Natural killer cell (primary cell): ENCODE measurements around the gene IP6K3. TPM values are rescaled to one million over a fixed set of nuclear protein-coding genes. Genes with fewer than 3 reads are reported as not detected.

Experiments used
- ATAC-seq, 3 donors: fragments of 150-1000 bp in 2 of 3; fragments of 200-7000 bp in 1 of 3; cut with Tn5 transposase; 1 replicate in 1 of 3; 2 replicates in 2 of 3; pipeline ENCODE4 v1.10.0; 2021; ENCODE audit warnings: mild to moderate bottlenecking in 2 of 3, moderate library complexity in 2 of 3
- DNase-seq, 2 donors: peaks; one replicate each; pipeline versions ENCODE4 v3.0.0 to v3.0.0-alpha.2; 2013 to 2021; ENCODE audit warnings: mixed read lengths in 1 of 2
- H3K27ac ChIP-seq: one replicate; pipeline ENCODE4 v1.5.1; 2013; ENCODE audit warnings: mild to moderate bottlenecking, low read length
- H3K27me3 ChIP-seq: one replicate; pipeline ENCODE4 v1.6.1; 2013; ENCODE audit warnings: low read length; ENCODE audit not compliant: control insufficient read depth, insufficient read depth
- H3K36me3 ChIP-seq: one replicate; pipeline ENCODE4 v1.6.1; 2013; ENCODE audit warnings: low read length; ENCODE audit not compliant: control insufficient read depth, insufficient read depth
- H3K4me1 ChIP-seq: one replicate; pipeline ENCODE4 v1.6.1; 2013; ENCODE audit warnings: low read length; ENCODE audit not compliant: control insufficient read depth, insufficient read depth
- H3K4me3 ChIP-seq: one replicate; pipeline ENCODE4 v1.5.1; 2013; ENCODE audit warnings: low read length
- H3K9me3 ChIP-seq: one replicate; pipeline ENCODE4 v1.6.1; 2013; ENCODE audit warnings: low read length; ENCODE audit not compliant: control insufficient read depth, insufficient read depth
- H3K27ac Mint-ChIP-seq, 2 donors: one replicate each; pipeline ENCODE4 v1.8.0; 2022; ENCODE audit warnings: mild to moderate bottlenecking in 2 of 2, mixed read lengths in 2 of 2, moderate library complexity in 1 of 2
- H3K27me3 Mint-ChIP-seq, 2 donors: one replicate each; pipeline ENCODE4 v1.8.0; 2022; ENCODE audit warnings: low read depth in 2 of 2, mixed read lengths in 2 of 2
- H3K36me3 Mint-ChIP-seq: one replicate; pipeline ENCODE4 v1.8.0; 2022; ENCODE audit warnings: mixed read lengths
- H3K4me1 Mint-ChIP-seq, 2 donors: one replicate each; pipeline ENCODE4 v1.8.0; 2022; ENCODE audit warnings: mixed read lengths in 2 of 2
- H3K4me3 Mint-ChIP-seq: one replicate; pipeline ENCODE4 v1.8.0; 2022; ENCODE audit warnings: mild to moderate bottlenecking, moderate library complexity, mixed read lengths
- H3K9me3 Mint-ChIP-seq, 2 donors: one replicate each; pipeline ENCODE4 v1.8.0; 2022; ENCODE audit warnings: mixed read lengths in 2 of 2
- CTCF ChIP-seq: fragments of 200-600 bp; IDR thresholded peaks from one replicate; pipeline ENCODE4 v1.8.0; 2022; ENCODE audit warnings: antibody characterized with exemption
- WGBS: methylation state at CpG from one replicate; pipeline ENCODE4 v1.1.7; 2013; ENCODE audit warnings: missing lambda C conversion rate; ENCODE audit not compliant: insufficient coverage; 5-methylcytosine and 5-hydroxymethylcytosine counted together
- intact Hi-C: fragments of 100-400 bp; cut with micrococcal nuclease; formaldehyde crosslinking; loops from one replicate; pipeline ENCODE4 v1.14.2; 2022
- total RNA-seq, 4 donors: library from RNA; stranded (reverse); fragments of 120-200 nt in 1 of 4; gene quantifications; one replicate each; pipeline versions ENCODE4 v1.2.3 to v1.2.4, GENCODE V29; 2013 to 2022

IP6K3 gene
- total RNA-seq, 3 donors from 2014 or later (not counting 1 experiment from before 2014, with no cell fraction given): not detected

DNA sequence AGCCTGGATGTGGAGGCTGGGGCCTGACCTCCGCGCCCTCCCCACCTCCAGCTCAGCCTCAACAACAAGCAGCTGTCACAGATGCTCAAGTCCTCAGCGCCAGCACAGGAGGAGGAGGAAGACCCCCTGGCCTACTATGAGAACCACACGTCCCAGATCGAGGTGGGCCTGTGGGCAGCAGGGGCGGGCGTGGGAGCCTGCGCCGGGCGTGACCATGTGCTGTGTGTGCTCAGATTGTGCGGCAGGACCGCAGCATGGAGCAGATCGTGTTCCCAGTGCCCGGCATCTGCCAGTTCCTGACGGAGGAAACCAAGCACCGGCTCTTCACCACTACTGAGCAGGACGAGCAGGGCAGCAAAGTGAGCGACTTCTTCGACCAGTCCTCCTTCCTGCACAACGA is 58.7 kb downstream of the IP6K3 start:
- WGBS: 95% methylated on average over 20 of the region's 20 CpGs
- Histone ChIP-seq H3K27ac (no peak overlapping the region), H3K9me3 (no peaks in the 10 kb centered on the region), H3K4me3 (no peak overlapping the region), H3K27me3 (no peaks in the 10 kb centered on the region), H3K36me3 (peaks cover 82% of the 10 kb centered on the region), H3K4me1 (peaks cover 13% of the 10 kb centered on the region)
- intact Hi-C loops: no loop called here
- Mint-ChIP-seq H3K27me3 (no peaks in the 10 kb centered on the region), H3K4me1 (peaks cover 9 to 12% of the 10 kb centered on the region in 2 donors), H3K9me3 (no peaks in the 10 kb centered on the region), H3K27ac (no peak overlapping the region), H3K4me3 (no peak overlapping the region), H3K36me3 (peaks cover 6% of the 10 kb centered on the region)
- DNase-seq (no peak), ATAC-seq (no peak)
- TF ChIP-seq CTCF: no peak

- TF ChIP-seq CTCF: no peak
- Histone ChIP-seq H3K36me3 (peaks cover 88% of the 10 kb centered on the region), H3K27me3 (no peaks in the 10 kb centered on the region), H3K4me3 (no peak overlapping the region), H3K4me1 (peaks cover 6% of the 10 kb centered on the region), H3K9me3 (no peaks in the 10 kb centered on the region), H3K27ac (no peak overlapping the region)
- Mint-ChIP-seq H3K4me3 (no peak overlapping the region), H3K4me1 (peaks cover 2 to 4% of the 10 kb centered on the region in 2 donors), H3K27me3 (no peaks in the 10 kb centered on the region), H3K27ac (no peak overlapping the region), H3K9me3 (no peaks in the 10 kb centered on the region), H3K36me3 (peaks cover 6% of the 10 kb centered on the region)
- intact Hi-C loops: no loop called here
- no peak for DNase-seq
- no peak for ATAC-seq
- WGBS: 97% methylated on average over 24 of the region's 27 CpGs
Observed at GRCh38 chr6:33686981-33687975, 59.4 kb downstream of the IP6K3 start.

- ATAC-seq (no peak), DNase-seq (no peak)
- H3K27ac Mint-ChIP-seq: no peak overlapping the region
- H3K27me3 ChIP-seq: no peaks in the 10 kb centered on the region
- no peaks in the 10 kb centered on the region for H3K9me3 ChIP-seq
- intact Hi-C loops: no loop called here
- TF ChIP-seq CTCF: no peak
- peaks cover 6% of the 10 kb centered on the region for H3K36me3 Mint-ChIP-seq
- H3K36me3 ChIP-seq: peaks cover 88% of the 10 kb centered on the region
- no peaks in the 10 kb centered on the region for H3K4me1 Mint-ChIP-seq
- no peaks in the 10 kb centered on the region for H3K4me1 ChIP-seq
- 90% methylated on average over 6 of the region's 6 CpGs for WGBS
- no peaks in the 10 kb centered on the region for H3K9me3 Mint-ChIP-seq
- H3K4me3 Mint-ChIP-seq: no peak overlapping the region
- H3K27me3 Mint-ChIP-seq: no peaks in the 10 kb centered on the region
- no peak overlapping the region for H3K4me3 ChIP-seq
- H3K27ac ChIP-seq: no peak overlapping the region
Observed at GRCh38 chr6:33686225-33686924, 60.3 kb downstream of the IP6K3 start.
